ENCODE results near the gene PRDM11.

PRDM11 gene

DNA sequence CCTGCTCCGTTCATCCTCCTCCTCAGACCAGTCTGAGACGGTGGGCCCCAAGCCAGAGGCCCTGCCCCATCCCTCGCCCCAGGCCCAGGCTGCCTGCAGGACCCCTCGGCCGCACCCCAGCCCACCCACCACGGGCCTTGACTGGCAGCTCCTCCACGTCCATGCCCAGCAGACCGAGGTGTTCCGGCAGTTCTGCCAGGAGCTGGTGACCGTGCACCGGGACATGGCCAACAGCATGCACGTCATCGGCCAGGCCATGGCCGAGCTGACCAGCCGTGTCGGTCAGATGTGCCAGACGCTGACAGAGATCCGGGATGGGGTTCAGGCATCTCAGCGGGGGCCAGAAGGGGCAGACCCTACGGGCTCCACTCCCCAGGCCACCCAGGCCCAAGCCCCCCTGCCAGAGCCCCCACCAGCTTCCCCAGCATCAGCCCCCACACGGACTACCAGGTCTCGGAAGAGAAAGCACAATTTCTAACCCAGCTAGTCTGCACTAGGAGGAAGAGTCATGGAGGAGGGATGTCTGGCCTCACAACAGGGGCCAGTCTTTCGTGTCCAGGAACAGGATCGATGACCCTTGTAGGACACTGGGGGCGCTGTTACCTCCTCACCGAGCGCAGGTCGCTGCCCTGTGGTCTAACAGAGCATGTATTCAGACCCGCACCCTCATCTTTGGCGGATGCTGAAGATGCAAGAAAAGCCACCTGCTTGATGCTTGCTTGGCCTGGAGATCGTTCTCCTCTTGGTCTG is 66.3 kb downstream of the PRDM11 start:
- DNase-seq = no peak

- no peak for DNase-seq
Measured at GRCh38 chr11:45213316-45213665, 66.9 kb downstream of the PRDM11 start.

- DNase-seq = no peak
Measured at GRCh38 chr11:45213717-45214116, 67.3 kb downstream of the PRDM11 start.

GRCh38 chr11:45215098-45215865 is 68.8 kb downstream of the PRDM11 start:
- no peak for DNase-seq

GRCh38 chr11:45216031-45216430 is 69.6 kb downstream of the PRDM11 start:
- no peak for DNase-seq

DNA sequence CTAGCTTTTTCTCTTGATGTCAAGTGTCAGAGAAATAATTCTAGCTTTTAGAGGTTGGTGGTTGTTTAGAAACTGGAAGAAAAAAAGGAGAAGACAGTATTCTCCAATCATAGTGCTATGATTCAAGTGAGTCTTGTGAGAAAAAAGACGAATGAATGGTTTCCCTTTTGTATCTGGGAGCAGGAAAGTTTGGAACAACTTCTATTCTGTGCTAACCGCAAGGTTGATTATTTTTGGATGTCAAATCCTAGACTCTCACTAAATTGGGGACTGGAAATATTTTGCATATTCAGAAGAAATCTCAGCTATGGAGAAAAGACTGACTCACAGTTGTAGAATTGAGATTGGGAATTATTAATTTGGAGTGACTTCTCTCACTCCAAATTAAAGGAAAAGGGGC is 70.5 kb downstream of the PRDM11 start:
- no peak for DNase-seq

- no peak for DNase-seq
Measured at GRCh38 chr11:45217991-45218390, 71.6 kb downstream of the PRDM11 start.

DNA sequence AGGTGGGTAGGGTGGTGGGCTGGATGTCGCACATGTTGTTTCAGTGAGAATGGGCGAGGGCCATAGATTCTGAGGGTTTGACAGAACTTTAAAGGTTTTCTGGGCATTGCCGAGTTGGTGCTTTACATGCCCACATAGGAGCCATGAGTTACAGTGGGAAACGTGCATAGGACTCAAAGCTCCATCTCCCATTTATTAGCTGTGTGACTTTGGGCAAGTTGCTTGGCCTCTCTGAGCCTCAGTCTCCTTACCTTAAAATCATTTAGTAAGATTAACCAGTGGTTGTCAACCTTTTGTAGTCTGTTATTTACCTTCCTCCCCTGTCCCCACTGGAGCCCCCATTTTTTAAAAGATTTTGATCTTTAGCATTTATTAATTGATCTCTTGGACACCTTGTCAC is 72.3 kb downstream of the PRDM11 start:
- DNase-seq = no peak

- no peak for DNase-seq
Measured at GRCh38 chr11:45219411-45219810, 73.0 kb downstream of the PRDM11 start.

DNA sequence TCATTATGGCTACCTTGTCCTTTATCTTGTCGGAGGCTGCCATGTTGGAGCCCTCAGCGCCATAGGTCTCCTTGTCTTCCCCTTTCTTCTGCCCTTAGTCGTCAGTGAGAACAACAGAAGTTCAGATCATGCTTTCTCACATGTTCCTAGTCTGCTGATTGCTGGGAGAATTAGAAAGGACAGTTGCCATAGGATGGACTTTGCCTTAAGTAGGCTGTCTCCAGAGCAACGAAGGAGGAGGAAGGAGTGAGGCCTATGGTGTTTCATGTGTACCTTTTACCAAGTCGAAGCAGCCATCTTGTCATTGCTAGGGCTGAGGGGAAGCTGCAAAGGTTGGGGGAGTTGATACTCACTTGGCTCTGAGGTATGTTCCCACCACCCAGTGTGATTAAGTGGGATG is 77.1 kb downstream of the PRDM11 start:
- DNase-seq = no peak

- DNase-seq = no peak
Measured at GRCh38 chr11:45224766-45225165, 78.3 kb downstream of the PRDM11 start.

GRCh38 chr11:45225277-45225676 is 78.8 kb downstream of the PRDM11 start:
- DNase-seq = no peak

- DNase-seq = no peak
Measured at GRCh38 chr11:45225961-45226871, 79.8 kb downstream of the PRDM11 start.

- no peak for DNase-seq
Measured at GRCh38 chr11:45226901-45227300, 80.5 kb downstream of the PRDM11 start.

GRCh38 chr11:45227836-45228235 is 81.4 kb downstream of the PRDM11 start:
- no peak for DNase-seq

GRCh38 chr11:45229401-45230020 is 83.1 kb downstream of the PRDM11 start:
- DNase-seq = no peak

- DNase-seq = no peak
Measured at GRCh38 chr11:45232341-45233080, 86.1 kb downstream of the PRDM11 start.

DNA sequence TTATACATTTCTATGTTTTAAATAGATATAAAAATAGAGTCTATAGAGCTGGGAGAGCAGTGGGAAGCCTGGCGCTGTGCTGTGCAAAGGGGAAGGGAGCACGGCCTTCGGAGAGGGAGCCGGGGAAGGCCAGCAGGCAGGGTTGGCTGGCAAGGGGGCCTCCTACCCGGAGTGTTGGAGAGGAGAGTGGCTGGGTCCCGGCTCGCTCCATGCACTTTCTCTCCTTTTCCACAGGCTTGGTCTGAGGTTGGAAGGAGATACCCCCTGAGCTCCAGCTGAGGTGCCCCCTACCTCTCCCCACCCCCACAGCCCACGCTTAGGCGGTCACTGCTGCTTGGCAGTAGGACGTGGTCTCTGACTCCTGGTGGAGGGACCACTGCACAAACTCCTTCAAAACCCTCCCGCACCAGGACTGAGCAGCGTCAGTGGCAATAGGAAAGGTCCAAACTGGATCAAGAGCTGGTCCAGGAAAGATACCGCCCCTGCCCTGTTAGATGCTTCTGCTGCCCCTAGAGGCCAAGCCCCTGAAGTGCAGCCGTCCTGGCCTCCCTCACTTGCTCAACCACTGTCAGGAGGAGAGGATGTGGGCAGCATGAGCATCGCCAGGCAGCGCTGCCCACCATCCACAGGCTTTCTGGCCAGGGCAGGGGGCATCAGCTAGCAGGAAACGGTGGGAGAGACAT is 86.8 kb downstream of the PRDM11 start:
- DNase-seq = peak; percentile 53

- DNase-seq = no peak
Measured at GRCh38 chr11:45233804-45234170, 87.3 kb downstream of the PRDM11 start.

DNA sequence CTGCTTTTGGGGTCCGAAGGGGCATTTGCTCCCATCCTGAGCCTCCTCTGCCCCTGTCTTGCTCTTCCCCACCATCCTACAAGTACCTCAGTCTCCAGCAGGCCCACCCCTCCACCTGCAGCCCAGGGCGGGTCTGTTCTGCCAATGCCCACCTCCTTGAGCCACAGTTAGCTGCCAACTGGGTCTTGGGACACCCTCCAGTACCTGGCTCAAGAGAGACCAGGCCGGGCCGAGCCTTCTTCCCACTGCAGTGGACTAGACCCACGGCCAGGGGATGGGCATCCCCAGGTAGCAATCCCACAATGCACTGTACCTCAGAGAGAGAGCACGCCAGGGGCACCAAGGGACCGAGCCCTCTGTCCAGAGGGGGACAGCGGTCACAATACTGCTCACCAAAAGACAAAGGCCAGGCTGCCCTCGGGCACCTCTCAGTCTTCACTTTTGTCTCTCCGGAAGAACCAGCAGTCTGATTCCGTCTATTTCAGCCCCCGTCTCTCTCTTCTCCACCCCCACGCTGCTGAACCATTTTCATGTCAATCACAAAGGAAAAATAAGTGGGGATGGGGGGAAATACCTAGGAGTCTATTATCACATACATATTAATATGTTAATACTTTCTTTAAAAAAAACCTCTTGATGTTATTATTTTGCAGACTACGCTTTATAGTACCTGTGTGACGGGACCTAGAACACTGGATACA is 88.0 kb downstream of the PRDM11 start:
- DNase-seq = no peak

DNA sequence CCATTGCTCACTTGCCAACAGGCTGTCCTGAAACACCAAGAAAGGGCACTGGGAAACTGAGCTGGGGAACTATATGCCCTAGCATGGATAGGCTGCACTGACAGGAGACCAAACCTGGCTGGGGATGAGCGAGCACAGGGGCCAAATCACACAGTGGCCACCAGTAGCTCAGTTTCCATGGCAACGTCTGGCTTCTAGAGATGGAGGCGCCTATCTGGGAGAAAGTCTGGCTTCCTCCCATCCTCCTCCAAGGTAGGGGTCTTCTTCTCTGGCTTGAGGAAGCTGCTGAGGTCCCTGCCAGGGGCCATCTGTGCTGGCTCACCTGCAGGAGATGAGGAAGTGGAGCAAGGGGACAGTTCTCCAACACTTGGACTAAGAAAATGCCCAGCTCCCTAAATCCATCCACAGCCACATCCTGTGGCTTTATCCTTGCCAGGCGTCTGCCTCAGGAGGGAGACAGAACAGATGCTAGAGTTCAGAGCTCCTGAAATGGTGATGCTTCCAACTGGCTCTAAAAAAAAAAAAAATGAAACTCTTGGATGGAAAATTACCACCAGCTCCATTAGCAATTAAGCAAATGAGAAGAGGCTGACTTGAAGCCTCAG is 91.4 kb downstream of the PRDM11 start:
- no peak for DNase-seq
